ENCODE results near the gene MRPL41. TPM values are rescaled to one million over a fixed set of nuclear protein-coding genes. Genes with fewer than 3 reads are reported as not detected.
"Not testable (repeated sequence)": the region's sequence is repeated elsewhere in the genome, so short reads cannot be mapped to it uniquely, and the experiment has no call there.

MRPL41 gene
- total RNA-seq, 2 donors from 2014 or later: 26.6 to 28.4 TPM

GRCh38 chr9:137514691-137515337, 36.9 kb upstream of the MRPL41 start:
- H3K9me3 Mint-ChIP-seq: no peaks in the 10 kb centered on the region

GRCh38 chr9:137515338-137515724, 36.3 kb upstream of the MRPL41 start:
- no peak overlapping the region for H3K27ac Mint-ChIP-seq
- H3K4me3 Mint-ChIP-seq: no peak overlapping the region
- no peaks in the 10 kb centered on the region for H3K27me3 Mint-ChIP-seq (ENCODE audit: low read depth)
- ATAC-seq (replicated peaks in 1 of 2) (no peak), DNase-seq (no peak)
- H3K9me3 Mint-ChIP-seq: no peaks in the 10 kb centered on the region
- H3K36me3 Mint-ChIP-seq (ENCODE audit: insufficient read depth in 2 of 2): no peaks in the 10 kb centered on the region
- H3K4me1 Mint-ChIP-seq (ENCODE audit: low read depth): no peaks in the 10 kb centered on the region

More at GRCh38 chr9:137514691-137515337, 36.9 kb upstream of the MRPL41 start:
- Mint-ChIP-seq H3K27me3 (ENCODE audit: low read depth) (no peaks in the 10 kb centered on the region), H3K36me3 (ENCODE audit: insufficient read depth in 2 of 2) (no peaks in the 10 kb centered on the region), H3K4me3 (no peak overlapping the region), H3K4me1 (ENCODE audit: low read depth) (no peaks in the 10 kb centered on the region), H3K27ac (no peak overlapping the region)
- DNase-seq: no peak
- no peak for ATAC-seq (replicated peaks in 1 of 2)

- Mint-ChIP-seq H3K9me3 (no peaks in the 10 kb centered on the region), H3K4me1 (ENCODE audit: low read depth) (no peaks in the 10 kb centered on the region), H3K4me3 (no peak overlapping the region), H3K36me3 (ENCODE audit: insufficient read depth in 2 of 2) (no peaks in the 10 kb centered on the region), H3K27ac (no peak overlapping the region), H3K27me3 (ENCODE audit: low read depth) (no peaks in the 10 kb centered on the region)
- DNase-seq: no peak
- ATAC-seq (replicated peaks in 1 of 2): no peak
Observed at GRCh38 chr9:137516144-137516917, 35.3 kb upstream of the MRPL41 start.

GRCh38 chr9:137518661-137519459, 32.8 kb upstream of the MRPL41 start:
- not testable (repeated sequence) for H3K36me3 Mint-ChIP-seq (ENCODE audit: insufficient read depth in 2 of 2); H3K27me3 Mint-ChIP-seq (ENCODE audit: low read depth); DNase-seq; H3K4me1 Mint-ChIP-seq (ENCODE audit: low read depth); H3K27ac Mint-ChIP-seq; H3K4me3 Mint-ChIP-seq; H3K9me3 Mint-ChIP-seq; ATAC-seq (replicated peaks in 1 of 2)

- H3K27ac Mint-ChIP-seq: no peak overlapping the region
- no peaks in the 10 kb centered on the region for H3K27me3 Mint-ChIP-seq (ENCODE audit: low read depth)
- no peak for DNase-seq
- ATAC-seq (replicated peaks in 1 of 2): no peak
- no peak overlapping the region for H3K4me3 Mint-ChIP-seq
- H3K4me1 Mint-ChIP-seq (ENCODE audit: low read depth): no peaks in the 10 kb centered on the region
- no peaks in the 10 kb centered on the region for H3K9me3 Mint-ChIP-seq
- H3K36me3 Mint-ChIP-seq (ENCODE audit: insufficient read depth in 2 of 2): no peaks in the 10 kb centered on the region
Observed at GRCh38 chr9:137519553-137519952, 32.1 kb upstream of the MRPL41 start.

- Mint-ChIP-seq H3K9me3 (no peaks in the 10 kb centered on the region), H3K27ac (no peak overlapping the region), H3K4me3 (no peak overlapping the region), H3K36me3 (ENCODE audit: insufficient read depth in 2 of 2) (no peaks in the 10 kb centered on the region), H3K27me3 (ENCODE audit: low read depth) (no peaks in the 10 kb centered on the region), H3K4me1 (ENCODE audit: low read depth) (peaks cover 4% of the 10 kb centered on the region)
- ATAC-seq (replicated peaks in 1 of 2) (no peak), DNase-seq (no peak)
Observed at GRCh38 chr9:137520614-137521404, 30.9 kb upstream of the MRPL41 start.

DNA sequence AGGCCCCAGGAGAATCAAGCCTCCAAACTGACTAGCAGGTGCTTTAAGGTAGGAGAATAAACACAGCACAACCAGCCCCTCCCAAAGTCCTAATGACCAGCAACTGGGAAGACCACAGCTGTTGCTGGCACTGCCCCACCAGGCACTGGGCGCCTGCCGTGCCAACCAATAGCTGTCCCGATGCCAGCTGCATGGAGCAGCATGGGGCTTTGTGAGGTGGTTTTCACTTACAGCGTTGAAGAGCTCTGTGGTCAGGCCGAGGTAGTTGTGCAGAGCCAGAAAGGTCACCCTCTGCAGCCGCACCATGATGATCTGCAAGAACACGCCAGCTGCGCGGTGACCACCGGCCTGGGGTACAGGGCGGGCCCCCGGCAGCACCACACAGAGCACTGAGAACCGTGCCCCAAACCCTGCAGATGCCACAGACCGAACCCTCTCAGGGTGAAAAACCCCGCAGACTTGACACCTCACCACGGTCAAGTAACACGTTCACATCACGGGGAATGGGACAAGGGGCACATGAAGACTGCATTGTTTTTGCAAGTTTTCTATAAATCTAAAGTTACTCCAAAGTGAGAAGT, 30.2 kb upstream of the MRPL41 start:
- no peaks in the 10 kb centered on the region for H3K27me3 Mint-ChIP-seq (ENCODE audit: low read depth)
- no peak overlapping the region for H3K4me3 Mint-ChIP-seq
- no peak for DNase-seq
- H3K27ac Mint-ChIP-seq: no peak overlapping the region
- H3K4me1 Mint-ChIP-seq (ENCODE audit: low read depth): peaks cover 4% of the 10 kb centered on the region
- H3K9me3 Mint-ChIP-seq: no peaks in the 10 kb centered on the region
- ATAC-seq (replicated peaks in 1 of 2): no peak
- H3K36me3 Mint-ChIP-seq (ENCODE audit: insufficient read depth in 2 of 2): no peaks in the 10 kb centered on the region

DNA sequence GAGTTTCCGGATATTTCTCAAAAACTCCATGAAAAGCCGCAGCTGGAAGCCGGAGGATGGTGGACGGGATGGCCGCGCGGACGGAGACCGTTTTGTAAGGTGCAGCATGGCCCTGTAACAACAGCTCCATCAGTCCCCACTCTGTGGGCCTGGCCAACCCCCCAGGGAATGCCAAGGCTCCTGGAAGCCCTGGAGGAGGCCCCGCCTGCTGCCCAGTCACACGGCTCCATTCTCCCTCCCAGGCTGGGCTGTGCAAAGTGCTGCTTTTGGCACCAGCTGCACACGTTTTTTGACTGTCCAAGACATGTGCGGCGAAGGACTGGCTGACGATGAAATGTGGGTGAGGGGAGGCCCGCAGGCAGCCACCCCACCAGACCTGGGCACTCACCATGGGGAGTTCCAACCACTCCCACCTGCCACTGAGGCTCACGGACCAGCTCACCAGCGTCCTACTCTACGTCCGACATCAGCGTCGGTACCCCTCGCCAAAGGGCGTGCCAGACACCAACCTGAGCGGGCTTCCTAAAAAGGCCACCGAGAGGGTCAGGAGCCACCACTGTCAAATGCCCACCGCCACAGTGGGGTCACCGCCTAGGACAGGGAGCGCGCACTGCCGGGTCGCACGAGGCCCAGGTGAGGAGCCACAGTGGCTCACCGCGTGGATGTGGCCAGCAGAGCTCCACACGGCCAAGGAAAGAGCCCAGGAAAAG, 28.8 kb upstream of the MRPL41 start:
- peaks cover 8% of the 10 kb centered on the region for H3K4me1 Mint-ChIP-seq (ENCODE audit: low read depth)
- no peak for DNase-seq
- H3K36me3 Mint-ChIP-seq (ENCODE audit: insufficient read depth in 2 of 2): no peaks in the 10 kb centered on the region

DNA sequence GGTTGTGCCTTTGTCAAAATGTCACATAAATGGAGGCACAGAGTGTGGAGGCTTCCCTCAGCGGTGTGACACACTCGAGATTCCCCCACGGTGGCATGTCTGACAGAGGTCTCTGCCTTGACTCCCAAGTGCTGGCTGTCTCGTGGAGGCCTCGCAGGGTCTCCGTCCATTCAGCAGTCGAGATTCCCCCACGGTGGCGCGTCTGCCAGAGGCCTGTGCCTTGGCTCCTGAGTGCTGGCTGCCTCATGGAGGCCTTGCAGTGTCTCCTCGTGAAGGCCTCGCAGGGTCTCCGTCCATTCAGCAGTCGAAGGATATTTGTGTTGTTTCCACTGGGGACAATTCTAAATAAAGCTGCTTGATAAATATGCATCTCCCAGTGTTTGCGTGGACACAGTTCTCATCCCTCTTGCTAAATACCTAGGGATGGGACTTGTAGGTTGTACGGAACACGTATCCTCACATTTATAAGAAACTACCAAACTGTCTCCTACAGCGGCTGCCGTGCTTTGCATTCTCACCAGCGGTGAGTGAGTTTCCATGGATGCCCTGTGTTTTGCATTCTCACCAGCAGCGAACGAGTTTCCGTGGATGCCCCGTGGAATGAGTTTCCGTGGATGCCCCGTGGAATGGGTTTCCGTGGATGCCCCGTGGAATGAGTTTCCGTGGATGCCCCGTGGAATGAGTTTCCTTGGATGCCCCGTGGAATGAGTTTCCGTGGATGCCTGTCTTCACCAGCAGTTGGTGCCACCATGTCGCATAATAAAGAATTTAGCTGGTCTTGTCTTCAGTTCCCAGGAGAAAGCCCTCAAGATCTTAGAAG, 27.3 kb upstream of the MRPL41 start:
- H3K27me3 Mint-ChIP-seq (ENCODE audit: low read depth): no peaks in the 10 kb centered on the region
- H3K9me3 Mint-ChIP-seq: no peaks in the 10 kb centered on the region
- no peak overlapping the region for H3K4me3 Mint-ChIP-seq
- no peak overlapping the region for H3K27ac Mint-ChIP-seq
- H3K36me3 Mint-ChIP-seq (ENCODE audit: insufficient read depth in 2 of 2): no peaks in the 10 kb centered on the region
- ATAC-seq (replicated peaks in 1 of 2): no peak
- no peak for DNase-seq
- peaks cover 13% of the 10 kb centered on the region for H3K4me1 Mint-ChIP-seq (ENCODE audit: low read depth)

More for the DNA sequence above, 28.8 kb upstream of the MRPL41 start:
- no peak for ATAC-seq (replicated peaks in 1 of 2)
- H3K27ac Mint-ChIP-seq: no peak overlapping the region
- no peaks in the 10 kb centered on the region for H3K27me3 Mint-ChIP-seq (ENCODE audit: low read depth)
- no peak overlapping the region for H3K4me3 Mint-ChIP-seq
- H3K9me3 Mint-ChIP-seq: no peaks in the 10 kb centered on the region

- no peaks in the 10 kb centered on the region for H3K9me3 Mint-ChIP-seq
- H3K27me3 Mint-ChIP-seq (ENCODE audit: low read depth): no peaks in the 10 kb centered on the region
- H3K4me1 Mint-ChIP-seq (ENCODE audit: low read depth): peaks cover 15% of the 10 kb centered on the region
- DNase-seq: no peak
- H3K36me3 Mint-ChIP-seq (ENCODE audit: insufficient read depth in 2 of 2): no peaks in the 10 kb centered on the region
- no peak overlapping the region for H3K27ac Mint-ChIP-seq
- ATAC-seq (replicated peaks in 1 of 2): no peak
- H3K4me3 Mint-ChIP-seq: no peak overlapping the region
Observed at GRCh38 chr9:137524981-137525317, 26.7 kb upstream of the MRPL41 start.

DNA sequence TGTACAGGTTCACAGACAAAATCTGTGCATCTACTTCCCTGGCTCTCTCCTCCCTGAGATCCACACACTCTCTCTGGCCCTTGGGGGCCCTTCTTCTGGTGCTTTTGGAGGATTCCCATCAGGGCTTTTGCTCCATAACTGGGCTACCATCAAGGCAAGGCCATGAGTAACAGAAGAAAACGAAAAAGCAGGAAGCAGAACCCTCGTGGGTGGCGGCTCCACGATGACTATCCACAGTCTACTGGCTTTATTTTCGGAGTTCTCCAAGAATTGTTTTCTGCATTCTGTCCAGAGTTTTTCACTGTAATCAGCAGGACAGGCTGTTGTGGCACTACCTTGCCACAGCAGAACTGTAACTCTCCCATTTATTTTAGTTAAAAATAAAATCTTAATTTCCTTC, 21.3 kb upstream of the MRPL41 start:
- ATAC-seq (replicated peaks in 1 of 2): no peak
- peaks cover 39% of the 10 kb centered on the region for H3K4me1 Mint-ChIP-seq (ENCODE audit: low read depth)
- no peaks in the 10 kb centered on the region for H3K9me3 Mint-ChIP-seq
- no peak for DNase-seq
- no peaks in the 10 kb centered on the region for H3K27me3 Mint-ChIP-seq (ENCODE audit: low read depth)
- no peak overlapping the region for H3K27ac Mint-ChIP-seq
- no peaks in the 10 kb centered on the region for H3K36me3 Mint-ChIP-seq (ENCODE audit: insufficient read depth in 2 of 2)
- H3K4me3 Mint-ChIP-seq: no peak overlapping the region
